ENCODE data around the gene TMEM204. TPM values are rescaled to one million over a fixed set of nuclear protein-coding genes. Genes with fewer than 3 reads are reported as not detected.

TMEM204 gene
- total RNA-seq, 1 experiment from 2014 or later, result not detected

GRCh38 chr16:1597154-1597553 lies 63.7 kb downstream of the TMEM204 start:
- in situ Hi-C loops (cut with HindIII; ENCODE audit: low pct_unique_long_range_greater_than_20kb, low sequenced_read_pairs), result no loop called here
- DNase-seq (ENCODE audit: low read depth), result no peak

- no peak for DNase-seq (ENCODE audit: low read depth)
- in situ Hi-C loops (cut with HindIII; ENCODE audit: low pct_unique_long_range_greater_than_20kb, low sequenced_read_pairs), result no loop called here
These were observed 67.6 kb downstream of the TMEM204 start for GRCh38 chr16:1601031-1601430.

GRCh38 chr16:1601489-1601888 lies 68.0 kb downstream of the TMEM204 start:
- DNase-seq (ENCODE audit: low read depth), result no peak
- in situ Hi-C loops (cut with HindIII; ENCODE audit: low pct_unique_long_range_greater_than_20kb, low sequenced_read_pairs), result no loop called here

DNA sequence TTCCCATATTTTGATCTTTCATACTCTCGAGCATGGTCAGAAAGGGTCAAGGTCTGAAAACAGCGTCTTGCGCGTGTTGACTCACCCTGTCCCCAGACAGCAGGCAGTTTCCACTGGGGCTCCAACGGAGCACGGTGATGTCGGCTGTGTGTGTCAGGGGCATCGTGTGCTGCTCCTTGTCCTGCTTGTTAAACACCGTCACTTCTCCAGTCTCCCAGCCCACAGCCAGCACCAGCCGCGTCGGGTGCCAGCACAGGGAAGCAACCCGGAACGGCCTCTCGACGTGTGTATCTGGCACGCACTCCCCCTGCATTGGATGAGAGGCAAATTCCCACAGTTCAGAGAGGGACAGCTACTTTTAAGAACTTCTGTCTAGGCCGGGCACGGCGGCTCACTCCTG lies 68.8 kb downstream of the TMEM204 start:
- in situ Hi-C loops (cut with HindIII; ENCODE audit: low pct_unique_long_range_greater_than_20kb, low sequenced_read_pairs), result no loop called here
- no peak for DNase-seq (ENCODE audit: low read depth)

Other genes with a start within 250 kb of the TMEM204 start
- gene UBE2I, start 224.0 kb upstream of the TMEM204 start, total RNA-seq (2014; rRNA removed; shearing (Covaris generic); ENCODE audit: low replicate concordance), result 294 and 312 TPM in 2 replicates
- 4.5 TPM in 2 replicates for gene BAIAP3, start 200.0 kb upstream of the TMEM204 start, total RNA-seq (2014; rRNA removed; shearing (Covaris generic); ENCODE audit: low replicate concordance)
- gene TSR3, start 181.8 kb upstream of the TMEM204 start, total RNA-seq (2014; rRNA removed; shearing (Covaris generic); ENCODE audit: low replicate concordance), result 208 and 278 TPM in 2 replicates
- gene GNPTG, start 181.7 kb upstream of the TMEM204 start, total RNA-seq (2014; rRNA removed; shearing (Covaris generic); ENCODE audit: low replicate concordance), result 81.0 and 93.5 TPM in 2 replicates
- 40.5 and 46.1 TPM in 2 replicates for gene UNKL, start 119.0 kb upstream of the TMEM204 start, total RNA-seq (2014; rRNA removed; shearing (Covaris generic); ENCODE audit: low replicate concordance)
- 51.7 and 72.0 TPM in 2 replicates for gene UQCC4, start 112.9 kb upstream of the TMEM204 start, total RNA-seq (2014; rRNA removed; shearing (Covaris generic); ENCODE audit: low replicate concordance)
- not detected in 2 replicates for gene PERCC1, start 102.6 kb upstream of the TMEM204 start, total RNA-seq (2014; rRNA removed; shearing (Covaris generic); ENCODE audit: low replicate concordance)
- not detected in 2 replicates for gene CCDC154, start 89.1 kb upstream of the TMEM204 start, total RNA-seq (2014; rRNA removed; shearing (Covaris generic); ENCODE audit: low replicate concordance)
- gene CLCN7, start 58.6 kb upstream of the TMEM204 start, total RNA-seq (2014; rRNA removed; shearing (Covaris generic); ENCODE audit: low replicate concordance), result 221 and 247 TPM in 2 replicates
- gene PTX4, start 44.7 kb upstream of the TMEM204 start, total RNA-seq (2014; rRNA removed; shearing (Covaris generic); ENCODE audit: low replicate concordance), result not detected in 2 replicates
- gene TELO2, start 40.3 kb upstream of the TMEM204 start, total RNA-seq (2014; rRNA removed; shearing (Covaris generic); ENCODE audit: low replicate concordance), result 77.2 and 81.8 TPM in 2 replicates
- 34.1 and 57.5 TPM in 2 replicates for gene IFT140, start 78.4 kb downstream of the TMEM204 start, total RNA-seq (2014; rRNA removed; shearing (Covaris generic); ENCODE audit: low replicate concordance)
- gene CRAMP1, start 78.7 kb downstream of the TMEM204 start, total RNA-seq (2014; rRNA removed; shearing (Covaris generic); ENCODE audit: low replicate concordance), result 4.1 TPM in 2 replicates
- 257 and 290 TPM in 2 replicates for gene JPT2, start 144.6 kb downstream of the TMEM204 start, total RNA-seq (2014; rRNA removed; shearing (Covaris generic); ENCODE audit: low replicate concordance)
- 13.8 and 24.5 TPM in 2 replicates for gene MAPK8IP3, start 172.5 kb downstream of the TMEM204 start, total RNA-seq (2014; rRNA removed; shearing (Covaris generic); ENCODE audit: low replicate concordance)
- 218 and 272 TPM in 2 replicates for gene NME3, start 237.9 kb downstream of the TMEM204 start, total RNA-seq (2014; rRNA removed; shearing (Covaris generic); ENCODE audit: low replicate concordance)
- 3.5 and 8.9 TPM in 2 replicates for gene EME2, start 239.1 kb downstream of the TMEM204 start, total RNA-seq (2014; rRNA removed; shearing (Covaris generic); ENCODE audit: low replicate concordance)
- gene MRPS34, start 239.5 kb downstream of the TMEM204 start, total RNA-seq (2014; rRNA removed; shearing (Covaris generic); ENCODE audit: low replicate concordance), result 434 and 458 TPM in 2 replicates
- 87.3 and 107 TPM in 2 replicates for gene SPSB3, start 248.9 kb downstream of the TMEM204 start, total RNA-seq (2014; rRNA removed; shearing (Covaris generic); ENCODE audit: low replicate concordance)
- gene NUBP2, start 249.3 kb downstream of the TMEM204 start, total RNA-seq (2014; rRNA removed; shearing (Covaris generic); ENCODE audit: low replicate concordance), result 233 and 346 TPM in 2 replicates